ENCODE results near the gene PARD3.

Gene PARD3

DNA sequence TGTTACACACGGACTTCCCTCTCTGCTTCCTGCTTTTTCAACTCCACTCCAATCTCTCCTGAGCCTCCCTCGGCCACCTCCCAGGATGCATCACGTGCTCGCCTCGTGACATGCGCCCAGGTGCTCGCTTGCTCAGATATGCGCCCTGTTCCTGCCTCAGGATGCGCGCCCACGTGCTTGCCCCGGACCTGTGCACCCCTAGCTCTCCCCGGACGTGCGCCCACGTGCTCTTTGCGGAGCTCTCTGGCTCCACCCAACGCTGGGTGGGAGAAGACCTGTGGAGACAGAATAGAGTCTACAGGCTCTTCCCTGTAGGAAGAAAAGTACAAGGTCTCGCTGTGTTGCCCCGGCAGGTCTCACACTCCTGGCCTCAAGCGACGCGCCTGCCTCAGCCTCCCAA lies 23.1 kb downstream of the PARD3 start:
- TF ChIP-seq, protein P1, sequence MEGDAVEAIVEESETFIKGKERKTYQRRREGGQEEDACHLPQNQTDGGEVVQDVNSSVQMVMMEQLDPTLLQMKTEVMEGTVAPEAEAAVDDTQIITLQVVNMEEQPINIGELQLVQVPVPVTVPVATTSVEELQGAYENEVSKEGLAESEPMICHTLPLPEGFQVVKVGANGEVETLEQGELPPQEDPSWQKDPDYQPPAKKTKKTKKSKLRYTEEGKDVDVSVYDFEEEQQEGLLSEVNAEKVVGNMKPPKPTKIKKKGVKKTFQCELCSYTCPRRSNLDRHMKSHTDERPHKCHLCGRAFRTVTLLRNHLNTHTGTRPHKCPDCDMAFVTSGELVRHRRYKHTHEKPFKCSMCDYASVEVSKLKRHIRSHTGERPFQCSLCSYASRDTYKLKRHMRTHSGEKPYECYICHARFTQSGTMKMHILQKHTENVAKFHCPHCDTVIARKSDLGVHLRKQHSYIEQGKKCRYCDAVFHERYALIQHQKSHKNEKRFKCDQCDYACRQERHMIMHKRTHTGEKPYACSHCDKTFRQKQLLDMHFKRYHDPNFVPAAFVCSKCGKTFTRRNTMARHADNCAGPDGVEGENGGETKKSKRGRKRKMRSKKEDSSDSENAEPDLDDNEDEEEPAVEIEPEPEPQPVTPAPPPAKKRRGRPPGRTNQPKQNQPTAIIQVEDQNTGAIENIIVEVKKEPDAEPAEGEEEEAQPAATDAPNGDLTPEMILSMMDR (IDR thresholded peaks at IDR 0.05), result no peak

DNA sequence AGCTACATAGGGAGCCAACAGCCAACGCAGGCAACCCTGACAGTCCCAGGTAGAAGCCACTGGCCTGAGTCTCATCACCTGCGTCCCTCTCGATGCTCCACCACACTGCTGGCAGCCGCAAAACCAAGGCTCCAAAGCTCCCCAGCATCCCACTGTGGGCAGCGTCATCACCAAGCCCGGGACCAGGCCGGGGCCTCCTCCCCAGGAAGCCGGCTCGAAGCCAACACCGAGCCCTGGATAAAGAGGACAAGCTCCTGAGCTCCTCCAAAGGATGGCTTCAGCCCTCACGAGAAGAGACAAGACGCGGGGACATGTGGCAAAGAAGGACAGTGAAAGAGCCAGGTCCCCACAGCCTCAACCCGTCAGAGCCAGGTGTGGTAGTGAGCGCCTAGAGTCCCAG lies 23.9 kb downstream of the PARD3 start:
- TF ChIP-seq, protein P1 (IDR thresholded peaks at IDR 0.05), result no peak

DNA sequence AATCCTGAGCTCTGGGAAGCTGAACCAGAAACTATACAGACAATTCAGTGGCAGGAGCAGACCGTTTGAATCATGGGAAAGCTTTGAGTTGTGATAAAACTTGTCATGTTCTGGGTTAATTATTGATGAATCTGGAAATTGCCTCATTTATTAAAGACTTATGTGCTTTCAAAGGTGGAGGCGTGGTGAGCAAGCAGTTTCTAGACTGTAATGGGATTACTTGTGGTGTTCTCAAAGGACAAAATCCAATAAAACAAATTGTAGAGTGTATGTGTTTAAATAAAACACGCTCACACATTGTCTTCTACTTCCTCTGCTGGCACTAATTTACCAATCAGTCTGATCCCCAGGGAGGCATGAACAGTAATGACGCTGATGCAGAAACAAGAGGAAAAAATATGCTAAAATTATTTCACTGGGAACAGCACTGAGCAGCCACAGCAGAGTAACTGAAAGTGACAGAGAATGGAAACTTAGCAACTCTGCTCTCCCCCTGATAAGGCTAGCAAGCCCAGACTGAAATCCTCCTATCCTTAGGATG lies 25.1 kb downstream of the PARD3 start:
- TF ChIP-seq, protein P1 (IDR thresholded peaks at IDR 0.05), result no peak

DNA sequence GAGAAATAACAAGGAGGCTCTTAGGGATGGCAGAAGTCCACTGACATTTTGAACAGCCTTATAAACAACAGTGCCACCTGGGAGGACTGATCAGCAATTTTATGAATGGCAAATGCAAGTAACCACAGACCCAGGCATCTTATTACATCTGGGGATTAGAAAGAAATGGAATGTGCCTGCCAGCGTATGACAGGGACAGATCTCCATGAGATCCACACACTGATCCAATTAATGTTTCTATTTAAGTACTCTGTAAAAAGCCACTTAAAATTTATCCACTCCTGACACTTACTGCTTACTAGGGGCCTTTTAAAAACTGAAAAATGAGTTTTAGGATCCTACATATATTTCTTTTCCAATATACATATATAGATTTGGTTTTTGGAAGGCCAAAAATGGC lies 28.6 kb downstream of the PARD3 start:
- TF ChIP-seq, protein P1 (IDR thresholded peaks at IDR 0.05), result no peak

DNA sequence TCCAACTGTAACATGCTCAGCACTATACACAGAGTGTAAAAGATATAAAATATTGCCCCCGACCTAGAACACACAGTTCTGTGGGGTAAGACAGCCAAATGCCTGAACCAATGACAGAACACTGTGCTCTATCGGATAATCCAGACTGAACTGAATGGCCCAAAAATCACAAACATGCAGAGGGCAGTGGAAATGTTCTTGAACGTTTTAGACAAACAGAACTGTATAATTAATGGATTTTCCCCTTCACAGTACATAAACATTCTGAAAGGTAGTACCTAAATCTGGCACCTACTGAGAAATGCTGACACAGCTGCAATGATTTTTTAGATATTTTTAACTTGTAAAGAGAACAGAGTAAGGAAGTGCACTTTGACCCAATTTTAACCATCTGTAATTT lies 33.4 kb downstream of the PARD3 start:
- TF ChIP-seq, protein P1 (IDR thresholded peaks at IDR 0.05), result no peak

DNA sequence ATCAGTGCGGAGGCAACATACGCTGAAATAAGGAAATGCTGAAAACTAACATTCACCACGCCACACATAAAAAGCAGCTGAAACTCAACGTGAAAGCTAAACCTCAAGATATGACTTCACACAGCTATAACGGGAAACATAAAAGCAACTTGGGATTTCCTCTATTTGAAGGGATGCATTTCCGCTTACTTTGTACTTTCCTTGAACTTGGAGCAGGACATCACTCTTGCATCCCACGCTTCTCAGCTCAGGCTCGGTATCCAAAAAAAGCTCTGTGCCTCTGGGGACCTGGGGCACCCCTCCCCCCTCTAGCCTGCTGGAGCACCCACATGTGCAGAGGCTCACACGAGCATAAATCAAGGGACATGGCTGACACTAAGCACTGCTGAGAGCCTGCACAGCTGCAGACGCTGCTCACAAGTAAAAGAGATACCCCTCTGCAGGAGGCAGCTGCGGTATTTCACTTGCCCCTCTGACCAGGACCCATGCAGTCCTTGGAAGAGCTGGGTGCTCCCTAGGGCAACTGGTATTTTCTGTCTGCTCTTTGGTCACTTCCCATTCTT lies 34.2 kb downstream of the PARD3 start:
- TF ChIP-seq, protein P1 (IDR thresholded peaks at IDR 0.05), result no peak

DNA sequence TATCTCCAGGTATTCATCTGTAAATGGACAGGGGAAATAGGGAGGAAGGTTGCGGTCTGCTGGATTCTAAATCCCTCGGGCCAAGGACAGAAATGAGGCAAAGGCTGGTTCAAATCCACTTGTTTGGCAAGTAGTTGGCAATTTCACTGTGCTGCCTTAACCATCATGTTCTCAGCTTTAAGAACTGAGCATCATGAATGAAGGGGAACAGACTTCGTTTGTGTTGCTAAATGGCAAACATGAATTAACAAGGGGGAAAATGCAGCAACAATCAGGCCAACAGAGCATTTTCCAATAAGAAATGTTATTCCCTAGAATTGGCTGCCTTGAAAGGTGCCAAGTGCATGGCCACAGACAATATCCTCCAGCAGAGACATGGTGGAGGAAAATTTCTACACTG lies 36.9 kb downstream of the PARD3 start:
- TF ChIP-seq, protein P1 (IDR thresholded peaks at IDR 0.05), result no peak

Data from LNCAP (cell line).